Renal pelvis (tissue), 4 donors: Measurements from ENCODE around the gene PSTK. TPM values are rescaled to one million over a fixed set of nuclear protein-coding genes. Genes with fewer than 3 reads are reported as not detected.

Experiments
- DNase-seq: peaks from one replicate; pipeline ENCODE4 v3.0.0-alpha.2; 2013
- polyA plus RNA-seq, 3 donors: library from polyadenylated mRNA; unstranded; fragments of 120-200 nt; gene quantifications; one replicate each; pipeline ENCODE4 v1.2.1, GENCODE V29; 2013; ENCODE audit not compliant: insufficient read length in 3 of 3

Gene PSTK
- polyA plus RNA-seq, 3 donors = 7.6 to 12.3 (median 9.9) TPM

DNA sequence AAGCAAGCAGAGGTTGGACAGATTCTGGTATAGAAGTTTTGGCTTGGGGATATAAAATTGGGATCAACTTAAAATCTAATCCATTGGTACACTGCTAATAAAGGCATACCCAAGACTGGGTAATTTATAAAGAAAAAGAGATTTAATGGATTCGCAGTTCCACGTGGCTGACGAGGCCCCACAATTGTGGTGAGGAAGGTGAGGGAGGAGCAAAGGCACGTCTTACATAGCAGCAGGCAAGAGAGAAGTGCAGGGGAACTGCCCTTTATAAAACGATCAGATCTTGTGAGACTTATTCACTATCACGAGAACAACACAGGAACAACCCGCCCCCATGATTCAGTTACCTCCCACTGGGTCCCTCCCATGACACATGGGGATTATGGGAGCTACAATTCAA is 38.3 kb downstream of the PSTK start:
- no peak for DNase-seq

DNA sequence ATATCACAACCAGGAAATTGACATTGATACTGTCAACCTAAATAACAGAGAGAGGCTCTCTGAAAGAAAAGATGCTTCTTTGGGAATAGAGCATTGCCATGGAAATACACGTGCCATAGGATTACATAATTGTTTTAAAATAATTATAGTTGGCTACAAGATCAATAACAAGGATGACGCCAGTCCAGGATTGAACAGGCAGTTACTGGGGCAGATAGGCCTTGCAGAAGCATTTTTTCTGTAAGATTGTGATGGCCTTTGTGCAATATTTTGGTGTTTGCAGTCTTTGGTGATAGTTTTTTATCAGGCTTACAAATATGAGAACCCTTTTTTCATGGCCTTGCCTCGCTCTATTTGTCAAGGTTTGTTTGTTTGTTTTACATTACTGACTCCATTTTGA is 39.1 kb downstream of the PSTK start:
- no peak for DNase-seq

DNA sequence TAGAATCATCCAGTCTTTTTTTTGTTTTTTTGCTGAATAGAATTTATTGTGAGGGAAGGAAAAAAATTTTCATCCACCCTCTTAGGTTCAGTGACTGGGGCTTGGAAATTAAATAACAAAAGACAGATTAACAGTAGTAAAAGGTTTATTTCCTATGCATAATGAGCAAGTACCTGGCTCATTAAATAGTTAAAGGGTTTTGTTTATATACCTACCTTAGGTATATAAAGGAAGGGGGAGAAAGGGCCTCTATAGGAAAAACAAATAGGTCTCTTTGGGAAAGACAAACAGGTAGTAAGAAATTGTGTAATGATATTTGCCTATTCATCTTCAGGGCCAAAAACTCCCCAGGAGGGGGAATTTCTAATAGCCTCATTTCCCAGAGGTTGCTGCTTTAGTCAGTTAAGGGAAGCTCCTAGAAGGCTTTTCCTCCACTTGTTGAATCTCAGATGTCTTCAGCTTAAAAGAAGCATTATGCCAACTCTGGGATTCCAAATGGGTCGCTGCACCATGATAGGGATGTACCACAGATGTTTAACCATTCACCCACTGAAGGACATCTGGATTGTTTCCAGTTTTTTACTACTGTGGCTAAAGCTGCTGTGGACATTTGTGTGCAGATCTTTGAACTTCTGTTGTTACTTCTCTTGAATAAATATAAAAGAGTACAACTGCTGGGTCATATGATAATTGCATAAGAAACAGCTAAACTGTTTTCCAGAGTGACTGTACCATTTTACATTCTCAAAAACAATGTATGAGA is 39.9 kb downstream of the PSTK start:
- DNase-seq = no peak

DNA sequence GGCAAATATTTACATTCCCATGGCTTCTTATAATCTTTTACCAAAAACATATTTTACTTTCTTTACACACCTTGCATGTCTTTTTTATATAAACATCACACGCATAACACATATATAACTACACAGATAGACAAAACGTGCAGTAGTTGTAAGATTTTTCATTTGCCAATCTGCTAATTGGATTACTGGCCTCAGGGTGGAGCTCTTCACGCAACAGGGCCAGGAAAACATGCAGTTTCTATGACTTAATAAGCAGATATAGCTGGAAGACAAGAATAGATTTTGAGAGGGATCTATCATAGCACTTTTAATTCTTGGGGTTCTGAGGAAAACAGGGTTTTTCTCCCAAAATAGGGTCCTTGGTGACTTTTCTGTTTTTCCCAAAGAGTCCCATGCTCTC is 41.3 kb downstream of the PSTK start:
- DNase-seq = no peak

DNA sequence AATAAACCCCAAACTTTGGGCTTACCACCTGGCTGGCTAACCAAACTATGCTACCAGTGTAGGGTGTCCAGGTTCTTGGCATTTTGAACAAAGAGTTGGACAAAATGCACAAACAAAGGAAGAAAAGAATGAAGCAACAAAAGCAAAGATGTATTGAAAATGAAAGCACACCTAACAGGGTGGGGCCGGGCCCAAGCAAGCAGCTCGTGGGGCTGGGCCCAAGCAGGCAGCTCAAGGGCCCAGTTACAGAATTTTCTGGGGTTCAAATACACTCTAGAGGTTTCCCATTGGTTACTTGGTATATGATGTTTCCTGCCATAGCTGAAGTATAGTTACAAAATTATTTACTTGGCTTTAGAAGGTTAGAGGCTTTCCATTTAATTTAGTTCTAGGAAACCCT is 44.3 kb downstream of the PSTK start:
- no peak for DNase-seq

DNA sequence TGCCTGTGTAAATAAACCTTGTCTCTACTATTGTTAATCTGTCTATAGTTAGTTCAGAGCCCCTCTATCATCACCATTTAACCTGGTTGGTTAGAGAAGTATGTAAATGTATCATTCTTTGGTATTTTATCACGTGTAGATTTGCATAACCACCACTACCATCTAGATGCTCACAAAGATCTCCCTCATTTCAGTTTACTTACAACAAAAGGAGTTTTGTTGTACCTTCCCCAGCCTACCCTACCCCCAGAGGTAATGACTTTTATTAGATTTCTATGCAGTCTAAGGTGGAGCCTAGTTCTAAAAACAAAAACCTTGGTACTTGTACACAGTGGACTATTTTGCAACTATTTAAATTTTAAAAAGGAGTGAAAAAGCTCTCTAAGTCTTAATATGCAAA is 46.1 kb downstream of the PSTK start:
- DNase-seq = no peak

DNA sequence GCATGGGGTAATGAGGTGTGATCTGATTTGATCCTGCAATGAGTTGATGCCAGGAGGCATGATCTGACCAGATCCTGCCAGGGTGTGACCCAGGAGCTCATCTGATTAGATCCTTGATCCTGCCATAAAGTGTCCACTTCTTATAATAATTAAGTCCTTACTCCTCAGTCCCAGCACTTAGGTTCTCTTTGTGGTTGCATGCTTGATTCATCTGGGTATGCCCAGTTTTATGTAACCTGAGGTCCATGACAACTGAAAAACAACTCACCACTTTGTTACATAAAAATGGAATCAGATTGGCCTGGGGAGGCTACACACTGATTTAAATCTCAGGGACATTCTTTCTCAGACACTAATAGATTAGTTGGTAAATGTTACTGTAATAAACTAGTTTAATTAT is 47.7 kb downstream of the PSTK start:
- DNase-seq = no peak

DNA sequence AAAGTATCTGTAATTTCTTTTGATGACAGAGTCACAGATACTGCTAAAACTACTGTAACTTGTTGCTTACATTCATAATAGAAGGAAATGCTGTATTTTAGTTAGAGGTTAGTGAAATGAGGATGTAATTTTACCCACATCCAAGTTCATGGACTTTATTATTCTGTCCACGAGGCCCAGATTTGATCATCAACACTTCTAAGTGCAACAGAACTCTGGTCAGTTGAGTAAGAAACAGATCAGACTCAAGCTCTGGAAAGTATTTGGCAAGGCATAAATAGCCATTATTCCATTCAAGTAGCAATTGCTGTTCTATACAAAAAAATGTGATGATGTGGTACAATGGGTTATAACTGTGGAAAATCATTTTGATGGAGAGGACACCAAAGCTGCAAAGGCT is 50.9 kb downstream of the PSTK start:
- no peak for DNase-seq

DNA sequence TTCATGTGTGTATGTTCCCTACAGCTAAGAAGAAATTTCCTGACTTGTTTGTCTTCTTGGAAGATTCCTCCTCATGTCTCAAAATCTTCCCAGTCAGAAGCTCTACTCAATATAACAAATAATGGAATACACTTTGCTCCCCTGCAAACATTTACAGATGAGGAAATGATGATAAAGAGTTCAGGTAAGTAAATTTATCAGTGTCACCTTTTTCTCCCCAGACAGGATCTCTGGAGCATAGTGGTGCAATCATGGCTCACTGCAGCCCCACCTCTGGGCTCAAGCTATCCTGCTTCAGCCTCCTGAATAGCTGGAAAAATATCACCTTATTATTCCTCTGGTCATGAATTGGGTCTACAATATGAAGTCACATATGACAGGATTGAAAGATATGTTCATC is 54.1 kb downstream of the PSTK start:
- DNase-seq = no peak

DNA sequence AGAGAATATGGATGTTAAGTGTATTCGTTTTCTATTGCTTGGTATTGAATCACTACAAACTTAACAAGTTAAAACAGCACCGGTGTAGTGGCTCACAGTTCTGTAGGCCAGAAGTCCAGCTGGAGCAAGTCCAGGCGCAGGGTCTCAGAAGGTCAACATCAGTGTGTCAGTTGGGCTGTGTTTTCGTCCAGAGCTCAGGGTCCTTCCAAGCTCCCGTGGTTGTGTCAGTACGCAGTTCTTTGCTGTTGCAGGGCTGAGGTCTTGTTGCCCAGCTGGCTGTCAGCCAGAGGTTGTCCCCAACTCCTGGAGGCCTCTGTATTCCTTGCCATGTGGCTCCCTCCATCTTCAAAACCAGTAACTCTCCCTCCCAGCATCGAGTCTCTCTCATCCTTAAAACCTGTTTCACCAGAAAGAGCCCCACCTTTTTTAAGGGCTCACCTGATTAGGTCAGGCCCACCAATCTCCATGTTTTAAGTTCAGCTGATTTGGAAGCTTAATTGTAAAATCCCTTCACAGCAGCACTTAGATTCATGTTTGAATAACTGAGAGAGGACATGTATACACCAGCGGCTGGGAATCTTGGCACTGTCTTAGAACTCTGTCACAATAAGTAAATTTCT is 55.4 kb downstream of the PSTK start:
- no peak for DNase-seq

DNA sequence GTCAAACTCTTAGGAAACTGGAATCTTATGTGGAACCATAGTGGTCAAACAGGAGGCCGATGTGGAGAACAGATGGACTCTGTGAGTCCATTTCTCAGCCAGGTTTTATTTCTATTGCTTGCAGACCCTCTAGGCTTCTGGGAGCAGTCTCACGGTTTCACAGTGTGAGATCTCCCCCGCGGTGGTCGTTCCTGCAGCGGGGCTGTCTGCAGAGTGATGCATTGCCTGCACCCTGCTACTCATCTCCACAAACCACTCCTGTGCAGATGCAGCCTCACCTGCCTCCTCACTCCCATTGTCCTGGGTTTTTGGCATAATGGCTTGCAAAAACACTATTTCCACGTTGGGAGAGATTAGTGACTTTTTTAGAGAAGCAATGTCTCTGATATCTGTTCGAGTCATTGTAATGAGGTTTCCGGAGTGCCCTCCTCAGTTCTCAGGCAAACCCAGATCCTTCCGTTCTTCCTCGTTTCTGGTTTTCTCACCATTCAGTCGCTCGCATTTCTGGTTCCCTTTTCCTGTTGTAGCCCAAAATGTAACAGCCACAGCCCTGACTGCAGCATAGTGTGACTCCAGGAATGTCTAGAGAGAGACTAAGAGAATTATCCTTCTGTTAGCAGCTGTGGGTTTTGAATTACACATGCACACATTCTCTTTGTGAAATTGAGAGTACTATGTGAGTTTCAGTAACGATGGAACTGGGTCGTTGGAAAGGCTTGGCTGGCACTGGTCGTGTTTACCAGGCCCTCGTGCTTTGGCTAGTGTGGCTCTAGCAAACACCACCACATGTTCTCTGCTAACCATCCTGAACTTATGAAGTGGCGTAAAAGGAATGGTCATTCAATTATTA is 58.8 kb downstream of the PSTK start:
- no peak for DNase-seq

DNA sequence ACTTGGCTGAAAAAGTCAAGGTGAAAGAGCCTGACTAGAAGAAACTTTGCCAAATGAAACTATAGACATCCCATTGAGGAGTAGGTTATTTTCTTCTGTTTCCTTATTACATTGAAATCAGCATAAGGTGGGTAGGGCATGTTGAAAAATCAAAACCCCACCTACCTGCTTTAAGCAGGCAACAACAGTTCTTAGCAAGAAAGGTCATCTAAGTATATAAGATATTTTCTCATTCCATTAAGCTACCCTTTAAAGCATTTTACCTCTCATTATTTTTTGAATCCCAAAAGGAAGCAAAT is 59.4 kb downstream of the PSTK start:
- DNase-seq = no peak

Other genes with a start within 250 kb of the PSTK start
- gene CUZD1, start 134.5 kb upstream of the PSTK start, polyA plus RNA-seq = 1 to 10 TPM; 1.7 to 2.2 (median 1.7) TPM
- gene FAM24B, start 100.8 kb upstream of the PSTK start, polyA plus RNA-seq = 1 to 10 TPM; 4.5 to 6.1 (median 5.8) TPM
- gene FAM24A, start 69.8 kb upstream of the PSTK start, polyA plus RNA-seq = not detected
- gene C10orf88, start 26.2 kb upstream of the PSTK start, polyA plus RNA-seq = 10 to 100 TPM; 16.1 to 21.1 (median 20.9) TPM
- 10 to 100 TPM; 16.4 to 24.9 (median 21.1) TPM for gene IKZF5, start 28.4 kb downstream of the PSTK start, polyA plus RNA-seq
- gene ACADSB, start 28.6 kb downstream of the PSTK start, polyA plus RNA-seq = 10 to 100 TPM; 16.0 to 30.5 (median 28.1) TPM
- under 1 TPM in 2 of 3 donors, not detected in 1; 0.07 to 0.14 TPM for gene HMX3, start 155.6 kb downstream of the PSTK start, polyA plus RNA-seq
- 1 to 10 TPM; 1.5 to 1.6 (median 1.6) TPM for gene HMX2, start 167.7 kb downstream of the PSTK start, polyA plus RNA-seq
- 100 to 1,000 TPM; 114 to 124 (median 122) TPM for gene BUB3, start 174.0 kb downstream of the PSTK start, polyA plus RNA-seq